Fibroblast of skin of left biceps (primary cell): ENCODE results near the gene ARID3B.

Experiments used
- DNase-seq, 2 experiments: peaks; one replicate each; pipeline ENCODE4 v3.0.0-alpha.2; 2013; ENCODE audit warnings: low read depth in 2 of 2

ARID3B gene

DNA sequence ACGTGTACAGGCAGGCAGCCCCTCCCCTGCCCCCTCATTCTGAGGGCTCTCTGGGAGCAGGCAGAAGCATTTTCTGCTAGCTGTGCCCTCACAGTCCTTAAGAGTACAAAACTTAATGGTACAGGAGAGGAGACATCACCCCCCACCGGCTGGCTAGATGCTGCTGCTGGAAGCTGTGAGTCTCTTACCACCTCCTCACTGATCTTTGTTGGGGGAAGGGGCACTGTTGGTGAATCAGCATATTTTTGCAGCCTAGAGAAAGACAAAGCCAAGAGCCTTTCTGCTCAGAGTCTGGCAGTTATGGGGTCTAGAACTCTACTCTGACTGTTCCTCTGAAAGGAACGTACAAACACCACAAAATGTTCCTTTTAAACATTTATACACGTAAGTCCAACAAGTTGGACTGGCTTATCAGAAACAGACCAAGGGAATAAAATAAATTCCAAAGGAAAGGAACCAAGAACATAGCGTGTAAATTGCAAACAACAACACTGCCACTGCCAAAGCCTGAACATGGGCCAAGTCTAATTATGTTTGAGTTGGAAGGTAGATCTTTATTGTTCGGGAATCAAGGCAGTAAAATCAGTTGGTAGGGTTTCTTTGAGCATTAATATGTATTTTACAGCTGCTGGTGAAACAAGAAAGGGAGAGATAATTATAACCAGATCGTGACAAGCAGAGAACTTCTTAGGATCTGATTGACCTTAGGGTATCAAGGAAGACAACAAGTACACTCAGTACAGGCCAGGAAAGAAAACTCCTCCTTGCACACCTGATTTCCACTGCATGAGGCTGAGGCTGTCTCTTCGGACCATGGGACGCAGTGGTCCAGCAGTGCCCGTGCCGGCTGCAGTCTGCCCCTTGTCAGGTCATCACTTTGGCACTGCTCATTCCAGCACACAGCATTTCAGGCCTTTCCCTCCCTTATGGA lies 102.0 kb downstream of the ARID3B start:
- peak in 1 of 2 experiments; percentile 24 for DNase-seq

DNA sequence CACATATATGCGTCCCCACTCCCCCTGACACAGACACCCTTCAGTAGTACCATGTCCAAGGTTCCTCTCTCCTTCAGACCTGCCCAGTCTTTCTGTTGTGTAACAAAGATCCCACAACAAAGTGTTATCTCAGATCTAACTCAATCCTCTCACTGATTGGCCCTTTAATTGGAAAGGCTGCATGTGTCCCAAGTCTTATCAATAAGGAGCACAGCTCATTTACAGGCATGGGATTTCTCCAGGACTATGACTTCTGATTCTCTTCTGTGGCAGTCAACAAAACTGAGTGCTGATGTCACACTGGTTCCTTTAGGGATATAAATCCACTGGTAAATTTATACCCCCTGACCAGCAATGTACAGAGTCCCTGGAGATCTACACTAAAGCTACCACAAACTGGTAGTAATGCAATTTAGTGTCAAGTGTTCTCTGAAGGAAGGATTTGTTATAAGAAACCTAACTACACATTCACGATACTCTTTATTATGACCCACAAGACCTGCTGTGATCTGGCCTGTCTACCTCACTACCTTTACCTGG lies 102.7 kb downstream of the ARID3B start:
- no peak for DNase-seq

DNA sequence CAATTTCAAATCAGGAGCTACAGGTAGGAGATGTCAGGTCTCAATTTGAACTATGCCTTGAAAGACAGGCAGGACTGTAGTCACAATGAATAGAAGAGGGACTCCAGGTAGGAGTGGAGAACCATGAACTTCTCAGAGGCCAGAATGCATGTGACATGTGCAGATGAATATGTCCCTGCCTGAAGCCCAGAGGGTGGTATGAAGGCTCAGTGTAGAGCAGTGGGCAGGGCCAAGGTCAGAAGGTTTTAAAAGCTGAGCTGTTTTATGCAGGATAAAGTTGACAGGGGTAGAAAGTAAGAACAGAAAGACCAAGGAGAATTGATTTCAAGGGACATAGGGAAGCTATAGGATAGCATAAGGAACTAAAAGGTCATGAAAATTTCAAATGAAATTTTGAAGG lies 105.5 kb downstream of the ARID3B start:
- DNase-seq: no peak
